NB4 (cell line): ENCODE data around the gene GPC4.

Experiments used
- DNase-seq: peaks from one replicate; pipeline ENCODE4 v3.0.0; 2010; ENCODE audit warnings: low read depth
- H3K4me3 ChIP-seq: one replicate; pipeline ENCODE4 v1.5.1; 2011; ENCODE audit warnings: mild to moderate bottlenecking, low read depth, low read length, moderate library complexity
- MYC ChIP-seq: IDR thresholded peaks from 2 replicates; pipeline ENCODE4 v1.6.1; 2011; ENCODE audit warnings: low read depth, low read length
- POLR2A ChIP-seq: IDR thresholded peaks from 2 replicates; pipeline ENCODE4 v1.6.1; 2011; ENCODE audit warnings: mild to moderate bottlenecking; ENCODE audit not compliant: insufficient read length; ENCODE audit errors: extremely low read depth
- TF ChIP-seq, protein P1 (sequence below): IDR thresholded peaks from one replicate; pipeline ENCODE4 v1.5.1; 2012; ENCODE audit warnings: low read depth, low read length
- TF ChIP-seq, protein P2 (sequence below): IDR thresholded peaks from 2 replicates; pipeline ENCODE4 v1.6.1; 2011; ENCODE audit warnings: low read depth, low read length

Gene GPC4

DNA sequence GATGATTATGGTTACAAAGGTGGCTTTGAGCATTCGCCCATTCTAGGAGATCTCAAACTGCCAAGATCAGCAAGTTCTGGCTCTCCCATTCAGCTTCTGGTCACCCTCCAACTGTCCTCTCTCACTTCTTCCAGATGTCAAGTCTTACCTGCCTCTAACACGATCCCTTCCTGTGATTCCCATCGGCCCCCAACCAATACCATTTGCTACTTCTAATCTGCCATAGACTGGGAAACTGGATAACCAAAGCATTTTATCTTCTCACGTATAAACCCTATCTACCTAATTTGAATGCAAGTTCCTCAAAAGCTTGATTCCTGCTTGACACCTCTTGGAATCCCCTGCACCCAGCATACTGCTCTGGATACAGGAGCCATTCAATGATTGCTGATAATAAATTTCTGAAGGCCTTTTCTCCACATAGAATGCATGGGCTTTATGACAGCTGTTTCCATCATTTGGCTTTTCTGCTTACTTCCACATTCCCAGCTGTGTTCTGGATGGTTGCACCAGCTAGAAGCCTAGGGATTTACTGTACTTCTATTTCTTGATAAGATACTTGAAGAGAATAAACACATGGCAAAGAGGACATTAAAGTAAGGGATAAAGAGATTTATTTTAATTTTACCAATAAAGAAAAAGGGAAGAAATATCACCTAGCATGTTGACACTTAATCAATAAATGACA, 9.6 kb downstream of the GPC4 start:
- H3K4me3 ChIP-seq: no peak overlapping the region
- DNase-seq: no peak
- TF ChIP-seq, protein P1, sequence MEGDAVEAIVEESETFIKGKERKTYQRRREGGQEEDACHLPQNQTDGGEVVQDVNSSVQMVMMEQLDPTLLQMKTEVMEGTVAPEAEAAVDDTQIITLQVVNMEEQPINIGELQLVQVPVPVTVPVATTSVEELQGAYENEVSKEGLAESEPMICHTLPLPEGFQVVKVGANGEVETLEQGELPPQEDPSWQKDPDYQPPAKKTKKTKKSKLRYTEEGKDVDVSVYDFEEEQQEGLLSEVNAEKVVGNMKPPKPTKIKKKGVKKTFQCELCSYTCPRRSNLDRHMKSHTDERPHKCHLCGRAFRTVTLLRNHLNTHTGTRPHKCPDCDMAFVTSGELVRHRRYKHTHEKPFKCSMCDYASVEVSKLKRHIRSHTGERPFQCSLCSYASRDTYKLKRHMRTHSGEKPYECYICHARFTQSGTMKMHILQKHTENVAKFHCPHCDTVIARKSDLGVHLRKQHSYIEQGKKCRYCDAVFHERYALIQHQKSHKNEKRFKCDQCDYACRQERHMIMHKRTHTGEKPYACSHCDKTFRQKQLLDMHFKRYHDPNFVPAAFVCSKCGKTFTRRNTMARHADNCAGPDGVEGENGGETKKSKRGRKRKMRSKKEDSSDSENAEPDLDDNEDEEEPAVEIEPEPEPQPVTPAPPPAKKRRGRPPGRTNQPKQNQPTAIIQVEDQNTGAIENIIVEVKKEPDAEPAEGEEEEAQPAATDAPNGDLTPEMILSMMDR: no peak

DNA sequence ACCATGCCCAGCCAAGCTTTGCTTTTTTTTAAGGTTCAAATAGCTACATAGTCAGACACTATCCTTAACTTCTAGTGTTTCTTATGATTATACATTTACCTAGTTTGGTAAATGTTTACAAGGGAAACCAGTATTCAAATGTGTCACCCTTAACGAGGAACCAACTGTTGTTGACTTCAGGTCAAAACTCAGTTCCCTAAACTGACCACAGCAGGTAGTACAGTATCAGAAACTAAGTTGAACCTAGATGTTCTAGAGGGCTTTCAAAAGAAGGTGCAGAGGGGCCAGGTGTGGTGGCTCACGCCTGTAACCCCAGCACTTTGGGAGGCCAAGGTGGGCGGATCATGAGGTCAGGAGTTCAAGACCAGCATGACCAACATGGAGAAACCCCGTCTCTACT, 11.3 kb downstream of the GPC4 start:
- no peak for DNase-seq
- TF ChIP-seq, protein P1: no peak
- TF ChIP-seq MYC: no peak
- TF ChIP-seq POLR2A: no peak
- TF ChIP-seq, protein P2, sequence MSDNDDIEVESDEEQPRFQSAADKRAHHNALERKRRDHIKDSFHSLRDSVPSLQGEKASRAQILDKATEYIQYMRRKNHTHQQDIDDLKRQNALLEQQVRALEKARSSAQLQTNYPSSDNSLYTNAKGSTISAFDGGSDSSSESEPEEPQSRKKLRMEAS: no peak
- H3K4me3 ChIP-seq: no peak overlapping the region

DNA sequence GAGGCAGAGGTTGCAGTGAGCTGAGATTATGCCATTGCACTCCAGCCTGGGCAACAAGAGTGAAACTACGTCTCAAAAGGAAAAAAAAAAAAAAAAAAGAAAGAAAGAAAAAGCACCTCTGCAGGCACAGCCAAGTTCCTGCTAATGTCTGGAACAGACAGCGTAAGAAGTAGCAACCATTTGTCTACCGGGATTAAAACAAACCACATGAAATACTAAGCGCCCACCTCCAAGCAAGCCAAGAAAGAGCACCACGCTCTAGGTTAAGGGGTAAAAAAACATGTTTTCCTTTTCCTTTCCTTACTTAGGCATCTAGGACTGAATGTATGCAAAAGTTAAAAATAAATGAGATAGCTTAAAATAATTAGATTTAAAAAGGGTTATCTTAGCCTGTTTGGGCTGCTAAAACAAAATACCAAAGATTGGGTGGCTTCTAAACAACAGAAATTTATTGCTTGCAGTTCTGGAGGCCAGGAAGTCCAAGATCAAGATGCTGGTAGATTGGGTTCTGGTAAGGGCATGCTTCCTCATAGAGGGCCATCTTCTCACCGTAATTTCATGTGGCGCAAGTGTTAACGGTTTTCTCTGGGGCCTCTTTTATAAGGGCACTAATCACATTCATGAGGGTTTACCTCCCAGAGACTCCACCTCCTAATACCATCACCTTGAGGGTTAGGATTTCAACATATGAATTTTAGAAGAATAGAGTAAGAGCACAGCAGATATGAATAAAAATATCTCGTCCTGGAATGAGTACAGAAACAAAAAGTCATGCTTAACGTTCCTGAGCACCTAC, 12.3 kb downstream of the GPC4 start:
- TF ChIP-seq POLR2A (no peak), MYC (no peak)
- TF ChIP-seq, protein P1: no peak
- TF ChIP-seq, protein P2: no peak
- no peak overlapping the region for H3K4me3 ChIP-seq
- DNase-seq: no peak

DNA sequence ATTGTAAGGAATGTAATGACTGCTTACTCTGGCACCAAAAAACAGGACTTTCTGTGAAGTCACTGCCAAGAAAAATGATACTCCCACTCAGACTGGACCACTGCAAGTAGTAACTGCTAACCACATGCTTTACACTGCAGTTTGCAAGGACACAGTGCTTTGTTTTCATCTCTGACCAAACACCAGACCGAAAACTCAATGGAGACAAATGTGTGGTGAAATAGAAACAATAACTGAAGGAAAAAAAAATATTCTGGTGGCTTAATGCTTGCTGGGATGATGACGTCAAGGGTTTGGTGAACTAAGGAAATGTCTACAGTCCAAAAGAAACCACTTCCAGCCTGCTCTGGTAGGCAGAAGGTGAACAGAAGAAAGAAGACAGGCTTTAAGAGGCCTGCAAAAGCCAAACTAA, 13.2 kb downstream of the GPC4 start:
- TF ChIP-seq, protein P2: no peak
- TF ChIP-seq, protein P1: no peak
- TF ChIP-seq MYC (no peak), POLR2A (no peak)
- no peak for DNase-seq
- no peak overlapping the region for H3K4me3 ChIP-seq

DNA sequence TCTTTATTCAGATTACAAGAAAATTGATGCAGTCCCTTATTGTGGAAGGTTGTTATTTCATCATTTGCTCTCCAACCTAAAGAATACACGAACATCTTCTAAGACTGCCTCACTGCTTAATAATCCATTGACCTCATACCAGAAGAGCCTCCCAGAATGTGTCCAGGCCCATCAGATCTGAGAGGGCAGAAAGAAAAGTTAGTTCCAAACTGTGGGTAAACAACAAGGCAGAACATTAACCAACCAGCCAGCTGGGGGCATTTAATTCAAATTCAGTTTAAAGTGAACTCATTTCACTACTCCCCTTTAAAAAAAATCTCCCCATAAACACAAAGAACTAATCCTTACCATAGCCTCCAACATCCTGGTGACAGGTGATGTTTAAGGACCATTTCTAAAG, 13.8 kb downstream of the GPC4 start:
- no peak for TF ChIP-seq MYC
- no peak for TF ChIP-seq POLR2A
- TF ChIP-seq, protein P2: no peak
- TF ChIP-seq, protein P1: no peak

More for the DNA sequence above, 13.8 kb downstream of the GPC4 start:
- H3K4me3 ChIP-seq: no peak overlapping the region
- DNase-seq: no peak
